K562 (cell line): ENCODE data around the gene SEPTIN1. TPM values are rescaled to one million over a fixed set of nuclear protein-coding genes. Genes with fewer than 3 reads are reported as not detected.

Experiments used
- ATAC-seq: fragments of 200-7000 bp; cut with Tn5 transposase; 3 replicates; pipeline ENCODE4 v1.9.1; 2020; ENCODE audit warnings: moderate library complexity
- BruUV-seq: library from RNA; stranded (reverse); fragments of 400-500 nt; replicated peaks from 2 replicates; lab custom pipeline; 2021; lab: Mats Ljungman, UMichigan
- CTCF ChIA-PET: fragments of 300-600 bp; formaldehyde crosslinking; extraction: SDS; loops from one replicate; lab custom pipeline; 2021; ENCODE audit warnings: low intra/inter-chr PET ratio; lab: Yijun Ruan, JAX
- POLR2A ChIA-PET: fragments of 300-600, 350-650 bp; sonication (Branson Sonifier 250); formaldehyde crosslinking; extraction: SDS; loops from one replicate; lab custom pipeline; 2021; ENCODE audit warnings: antibody characterized with exemption, inconsistent platforms; lab: Yijun Ruan, JAX
- DNase-seq, 4 experiments: peaks; one replicate each; pipeline versions ENCODE4 v3.0.0 to v3.0.0-alpha.2; 2011 to 2018; ENCODE audit warnings: low spot score in 3 of 4, mixed read lengths in 3 of 4; ENCODE audit errors: extremely low read depth in 1 of 4
- FAIRE-seq: peaks from 2 replicates; lab custom pipeline; 2011; peaks lifted over from hg19 to GRCh38; lab: Jason Lieb, UNC
- H2AFZ ChIP-seq: 2 replicates; pipeline ENCODE4 v1.6.0; 2011; ENCODE audit warnings: low read depth, low read length, control low read depth, inconsistent platforms
- H3K27ac ChIP-seq: fragments of 200-600 bp; 3 replicates; pipeline ENCODE4 v1.8.0; 2011; ENCODE audit warnings: low read depth, mild to moderate bottlenecking, control low read depth, inconsistent platforms, low read length, moderate library complexity, mixed read lengths; ENCODE audit errors: extremely low read depth
- H3K27me3 ChIP-seq, 2 experiments: fragments of 300-600 bp in 1 of 2; 2 replicates in 1 of 2; 3 replicates in 1 of 2; pipeline versions ENCODE4 v1.6.0 to v1.8.0; 2011; ENCODE audit warnings: inconsistent platforms in 2 of 2, low read length in 2 of 2, mild to moderate bottlenecking in 1 of 2, mixed read lengths in 1 of 2, moderate library complexity in 1 of 2; ENCODE audit not compliant: control insufficient read depth in 2 of 2, insufficient read depth in 2 of 2
- H3K36me3 ChIP-seq: fragments of 300-600 bp; 3 replicates; pipeline ENCODE4 v1.8.0; 2011; ENCODE audit warnings: mild to moderate bottlenecking, low read length, inconsistent platforms; ENCODE audit not compliant: control insufficient read depth, insufficient read depth
- H3K4me1 ChIP-seq, 2 experiments: fragments of 200-600 bp in 1 of 2; replicated peaks in 1 of 2; 2 replicates in 1 of 2; 3 replicates in 1 of 2; pipeline versions ENCODE4 v1.5.1 to v1.8.0; 2011; ENCODE audit warnings: inconsistent platforms in 2 of 2, low read length in 2 of 2, mild to moderate bottlenecking in 1 of 2, mixed read lengths in 1 of 2, moderate library complexity in 1 of 2; ENCODE audit not compliant: control insufficient read depth in 2 of 2, insufficient read depth in 2 of 2
- H3K4me2 ChIP-seq: 2 replicates; pipeline ENCODE4 v1.6.1; 2011; ENCODE audit warnings: low read length, control low read depth, inconsistent platforms, mixed read lengths; ENCODE audit not compliant: insufficient read depth
- H3K4me3 ChIP-seq: fragments of 200-600 bp; sonication (generic), shearing (Covaris generic); 2 replicates; pipeline ENCODE4 v1.5.1; 2016; ENCODE audit warnings: control low read depth, inconsistent platforms
- H3K79me2 ChIP-seq: fragments of 200-600 bp; 3 replicates; pipeline ENCODE4 v1.8.0; 2011; ENCODE audit warnings: low read length, inconsistent platforms; ENCODE audit not compliant: control insufficient read depth, insufficient read depth
- H3K9ac ChIP-seq, 2 experiments: 2 replicates each; pipeline versions ENCODE4 v1.6.0 to v1.6.1; 2011; ENCODE audit warnings: low read depth in 2 of 2, low read length in 2 of 2, control low read depth in 1 of 2, inconsistent platforms in 1 of 2, mild to moderate bottlenecking in 1 of 2, mixed read lengths in 1 of 2; ENCODE audit not compliant: insufficient read depth in 1 of 2
- H3K9me1 ChIP-seq: one replicate; pipeline ENCODE4 v1.6.0; 2011; ENCODE audit warnings: inconsistent platforms, mild to moderate bottlenecking, low read length, moderate library complexity; ENCODE audit not compliant: control insufficient read depth, insufficient read depth
- H3K9me3 ChIP-seq: replicated peaks from 2 replicates; pipeline ENCODE4 v1.5.1; 2011; ENCODE audit warnings: low read depth, low read length, inconsistent platforms; ENCODE audit not compliant: control insufficient read depth, insufficient read depth
- H4K20me1 ChIP-seq: replicated peaks from 2 replicates; pipeline ENCODE4 v1.6.1; 2011; ENCODE audit warnings: low read length, inconsistent platforms, mixed read lengths; ENCODE audit not compliant: control insufficient read depth, insufficient read depth
- KDM5B ChIP-seq: fragments of 200-600 bp; sonication (generic); IDR thresholded peaks from 2 replicates; pipeline ENCODE4 v1.6.1; 2012; ENCODE audit warnings: low read depth, mild to moderate bottlenecking, moderate library complexity, low read length, control low read depth, inconsistent platforms; ENCODE audit not compliant: insufficient replicate concordance
- NFIC ChIP-seq: fragments of 450-650 bp; IDR thresholded peaks from 2 replicates; pipeline ENCODE4 v1.6.1; 2017; ENCODE audit warnings: mild to moderate bottlenecking, inconsistent platforms
- WGBS: fragments of 100-300 bp; shearing (Covaris generic); methylation state at CpG from one replicate; pipeline ENCODE4 v1.1.6; 2016; ENCODE audit warnings: low coverage, mixed read lengths; ENCODE audit not compliant: insufficient coverage; ENCODE audit errors: missing lambda C conversion rate; 5-methylcytosine and 5-hydroxymethylcytosine counted together
- in situ Hi-C: fragments of 300-500 bp; cut with MboI; formaldehyde crosslinking; loops from 4 replicates; pipeline ENCODE4 v1.15.0; 2018; ENCODE audit warnings: inconsistent platforms, mixed read lengths
- intact Hi-C: fragments of 100-400 bp; cut with micrococcal nuclease; formaldehyde crosslinking; loops from 2 replicates; pipeline ENCODE4 v1.14.2; 2022
- polyA plus RNA-seq, 8 experiments: library from polyadenylated mRNA; depleted of rRNA in 4 of 8; stranded (reverse) in 5 of 8; unstranded in 3 of 8; fragments of >200 nt; fragmentation: Nextera tagmentation in 2 of 8; fragmentation: Illumina TruSeq in 1 of 8; extraction: Ambion mirVana in 2 of 8; extraction: Trizol in 1 of 8; gene quantifications; 2 replicates each; pipeline versions ENCODE4 v1.2.1 to v1.2.3, GENCODE V29; 2011 to 2014; ENCODE audit warnings: inconsistent platforms in 1 of 8, missing spikeins in 1 of 8
- total RNA-seq, 7 experiments: library from RNA; depleted of rRNA in 6 of 7; stranded (reverse); fragments of >200 nt in 6 of 7; fragmentation: Illumina TruSeq in 2 of 7; extraction: Trizol in 2 of 7; gene quantifications; 2 replicates each; pipeline versions ENCODE4 v1.2.1 to v1.2.3, GENCODE V29; 2011 to 2021; ENCODE audit warnings: low replicate concordance in 1 of 7
- TF ChIP-seq, protein P1 (sequence below): sonication (generic); formaldehyde crosslinking; IDR thresholded peaks from 2 replicates; pipeline ENCODE4 v1.8.0; 2022; ENCODE audit warnings: mild to moderate bottlenecking, missing genetic modification reagents

The SEPTIN1 gene
- total and polyA plus RNA-seq, 9 of the 15 experiments (the other 6 are each of a cell fraction or from before 2014, with no cell fraction given): 0.23 to 5.6 (median 1.7) TPM; not detected in 1

DNA sequence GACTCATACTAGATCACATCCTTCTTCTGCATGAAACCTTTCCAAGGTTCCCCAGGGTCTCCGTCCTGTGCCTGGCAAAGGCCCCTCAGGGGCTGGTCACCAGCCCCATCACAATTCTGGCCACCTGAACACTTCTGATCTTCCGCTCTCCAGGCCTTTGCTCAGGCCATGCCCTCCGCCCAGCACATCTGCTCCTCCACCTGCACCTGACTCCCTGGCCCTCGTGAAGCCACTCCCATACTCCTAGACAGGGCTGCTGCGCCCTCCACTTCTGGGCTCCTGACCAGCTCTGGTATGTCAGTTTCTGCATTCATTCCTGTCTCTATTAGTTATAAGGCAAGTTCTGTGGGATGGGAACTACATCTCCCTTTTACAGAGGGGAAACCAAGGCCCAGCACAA lies 9.6 kb downstream of the SEPTIN1 start:
- Histone ChIP-seq H3K27me3 (no peaks in the 10 kb centered on the region), H3K9me3 (no peaks in the 10 kb centered on the region), H3K36me3 (0 out of 3 replicates have a peak, but pooled peaks cover under 1% of the 10 kb centered on the region), H2AFZ (peak overlapping the region; percentile 27; the same call in 1 of the 2 replicates), H3K79me2 (peaks cover 23% of the 10 kb centered on the region), H3K4me1 (peaks cover 33 to 57% of the 10 kb centered on the region in 2 experiments), H4K20me1 (peaks cover 18% of the 10 kb centered on the region), H3K9me1 (no peaks in the 10 kb centered on the region), H3K9ac (peak overlapping the region; percentile 74 to 84; a peak in 3 of 4 replicates), H3K4me3 (no peak overlapping the region), H3K27ac (no peak overlapping the region), H3K4me2 (no peak overlapping the region)
- in situ Hi-C loops (loop anchor here (25.0 kb wide), 1 partner anchor 910 kb away; the partner anchor contains the start of genes BOLA2, SLX1B and SULT1A4), intact Hi-C loops (loop anchor here (5.0 to 10.0 kb wide), 2 partner anchors 35 to 308 kb away; partner anchors contain the start of genes ALDOA and ZNF771)
- POLR2A ChIA-PET: interaction anchor here (0.6 to 0.9 kb wide), 2 partner anchors 8 to 35 kb away, joined by 3 read pairs; partner anchors contain the start of gene ZNF771
- CTCF ChIA-PET: no interaction called here
- BruUV-seq: no TSS peak
- FAIRE-seq (no peak), DNase-seq (no peak), ATAC-seq (no peak)
- WGBS: 89% methylated on average over 4 of the region's 5 CpGs
- TF ChIP-seq NFIC: 0 out of 2 replicates have a peak, but pooled peaks have one; percentile 3
- TF ChIP-seq, protein P1, sequence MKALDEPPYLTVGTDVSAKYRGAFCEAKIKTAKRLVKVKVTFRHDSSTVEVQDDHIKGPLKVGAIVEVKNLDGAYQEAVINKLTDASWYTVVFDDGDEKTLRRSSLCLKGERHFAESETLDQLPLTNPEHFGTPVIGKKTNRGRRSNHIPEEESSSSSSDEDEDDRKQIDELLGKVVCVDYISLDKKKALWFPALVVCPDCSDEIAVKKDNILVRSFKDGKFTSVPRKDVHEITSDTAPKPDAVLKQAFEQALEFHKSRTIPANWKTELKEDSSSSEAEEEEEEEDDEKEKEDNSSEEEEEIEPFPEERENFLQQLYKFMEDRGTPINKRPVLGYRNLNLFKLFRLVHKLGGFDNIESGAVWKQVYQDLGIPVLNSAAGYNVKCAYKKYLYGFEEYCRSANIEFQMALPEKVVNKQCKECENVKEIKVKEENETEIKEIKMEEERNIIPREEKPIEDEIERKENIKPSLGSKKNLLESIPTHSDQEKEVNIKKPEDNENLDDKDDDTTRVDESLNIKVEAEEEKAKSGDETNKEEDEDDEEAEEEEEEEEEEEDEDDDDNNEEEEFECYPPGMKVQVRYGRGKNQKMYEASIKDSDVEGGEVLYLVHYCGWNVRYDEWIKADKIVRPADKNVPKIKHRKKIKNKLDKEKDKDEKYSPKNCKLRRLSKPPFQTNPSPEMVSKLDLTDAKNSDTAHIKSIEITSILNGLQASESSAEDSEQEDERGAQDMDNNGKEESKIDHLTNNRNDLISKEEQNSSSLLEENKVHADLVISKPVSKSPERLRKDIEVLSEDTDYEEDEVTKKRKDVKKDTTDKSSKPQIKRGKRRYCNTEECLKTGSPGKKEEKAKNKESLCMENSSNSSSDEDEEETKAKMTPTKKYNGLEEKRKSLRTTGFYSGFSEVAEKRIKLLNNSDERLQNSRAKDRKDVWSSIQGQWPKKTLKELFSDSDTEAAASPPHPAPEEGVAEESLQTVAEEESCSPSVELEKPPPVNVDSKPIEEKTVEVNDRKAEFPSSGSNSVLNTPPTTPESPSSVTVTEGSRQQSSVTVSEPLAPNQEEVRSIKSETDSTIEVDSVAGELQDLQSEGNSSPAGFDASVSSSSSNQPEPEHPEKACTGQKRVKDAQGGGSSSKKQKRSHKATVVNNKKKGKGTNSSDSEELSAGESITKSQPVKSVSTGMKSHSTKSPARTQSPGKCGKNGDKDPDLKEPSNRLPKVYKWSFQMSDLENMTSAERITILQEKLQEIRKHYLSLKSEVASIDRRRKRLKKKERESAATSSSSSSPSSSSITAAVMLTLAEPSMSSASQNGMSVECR (CRISPR knock-in tag): 0 out of 2 replicates have a peak, but pooled peaks have one; percentile 22
- no peak for TF ChIP-seq KDM5B
